Measurements from ENCODE around the gene KIF6.

The KIF6 gene

DNA sequence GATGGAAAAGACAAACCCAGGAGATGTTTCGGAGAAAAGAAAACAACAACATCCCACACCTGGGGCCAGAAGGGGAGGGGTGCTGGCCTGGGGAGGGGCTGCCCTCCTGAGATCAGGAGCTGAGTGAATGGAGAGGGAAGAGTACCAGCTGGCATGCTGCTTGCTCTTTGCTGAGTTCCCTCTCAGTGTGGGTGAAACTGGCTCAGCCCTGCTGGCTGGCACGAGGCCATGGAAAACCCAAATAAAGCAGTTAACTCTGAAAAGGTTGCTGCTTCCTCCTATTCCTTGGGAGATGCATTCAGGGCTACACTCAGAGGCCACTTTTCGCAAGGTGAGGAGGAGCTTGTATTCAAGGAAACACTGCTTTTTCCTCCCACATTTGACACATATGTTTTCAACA lies 394.7 kb downstream of the KIF6 start:
- in situ Hi-C loops (cut with MboI; ENCODE audit: low pct_unique_long_range_greater_than_20kb, low sequenced_read_pairs, unreplicated experiment) = no loop called here
- TF ChIP-seq, protein P1, sequence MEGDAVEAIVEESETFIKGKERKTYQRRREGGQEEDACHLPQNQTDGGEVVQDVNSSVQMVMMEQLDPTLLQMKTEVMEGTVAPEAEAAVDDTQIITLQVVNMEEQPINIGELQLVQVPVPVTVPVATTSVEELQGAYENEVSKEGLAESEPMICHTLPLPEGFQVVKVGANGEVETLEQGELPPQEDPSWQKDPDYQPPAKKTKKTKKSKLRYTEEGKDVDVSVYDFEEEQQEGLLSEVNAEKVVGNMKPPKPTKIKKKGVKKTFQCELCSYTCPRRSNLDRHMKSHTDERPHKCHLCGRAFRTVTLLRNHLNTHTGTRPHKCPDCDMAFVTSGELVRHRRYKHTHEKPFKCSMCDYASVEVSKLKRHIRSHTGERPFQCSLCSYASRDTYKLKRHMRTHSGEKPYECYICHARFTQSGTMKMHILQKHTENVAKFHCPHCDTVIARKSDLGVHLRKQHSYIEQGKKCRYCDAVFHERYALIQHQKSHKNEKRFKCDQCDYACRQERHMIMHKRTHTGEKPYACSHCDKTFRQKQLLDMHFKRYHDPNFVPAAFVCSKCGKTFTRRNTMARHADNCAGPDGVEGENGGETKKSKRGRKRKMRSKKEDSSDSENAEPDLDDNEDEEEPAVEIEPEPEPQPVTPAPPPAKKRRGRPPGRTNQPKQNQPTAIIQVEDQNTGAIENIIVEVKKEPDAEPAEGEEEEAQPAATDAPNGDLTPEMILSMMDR (IDR thresholded peaks at IDR 0.05; ENCODE audit: extremely low read depth, insufficient read depth, missing control alignments) = no peak
- no peak for DNase-seq (ENCODE audit: low spot score)

GRCh38 chr6:39330057-39330456 lies 395.2 kb downstream of the KIF6 start:
- TF ChIP-seq, protein P1 (IDR thresholded peaks at IDR 0.05; ENCODE audit: extremely low read depth, insufficient read depth, missing control alignments) = no peak
- in situ Hi-C loops (cut with MboI; ENCODE audit: low pct_unique_long_range_greater_than_20kb, low sequenced_read_pairs, unreplicated experiment) = no loop called here
- DNase-seq (ENCODE audit: low spot score) = peak; percentile 52

GRCh38 chr6:39328066-39328465 lies 397.1 kb downstream of the KIF6 start:
- in situ Hi-C loops (cut with MboI; ENCODE audit: low pct_unique_long_range_greater_than_20kb, low sequenced_read_pairs, unreplicated experiment) = no loop called here
- no peak for DNase-seq (ENCODE audit: low spot score)
- TF ChIP-seq, protein P1 (IDR thresholded peaks at IDR 0.05; ENCODE audit: extremely low read depth, insufficient read depth, missing control alignments) = no peak

DNA sequence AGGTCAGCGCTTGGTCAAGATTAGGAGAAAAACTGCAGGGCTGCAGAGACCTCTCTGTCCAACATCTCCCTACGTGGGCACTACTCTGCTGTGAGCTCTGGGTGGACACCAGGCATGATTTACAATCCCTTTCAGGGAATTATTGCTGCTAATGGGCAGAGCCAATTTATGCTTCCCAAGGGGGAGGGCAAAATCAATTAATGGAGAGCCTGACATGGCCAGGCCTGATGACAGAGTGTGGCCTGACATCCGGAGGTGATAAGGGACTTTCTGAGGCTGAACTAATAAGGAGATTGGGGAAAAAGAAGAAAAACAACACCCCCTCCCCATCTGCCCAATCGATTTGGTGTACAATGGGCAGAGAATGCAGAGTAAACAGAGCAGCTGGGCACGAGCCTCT lies 397.7 kb downstream of the KIF6 start:
- DNase-seq (ENCODE audit: low spot score) = no peak
- TF ChIP-seq, protein P1 (IDR thresholded peaks at IDR 0.05; ENCODE audit: extremely low read depth, insufficient read depth, missing control alignments) = no peak
- in situ Hi-C loops (cut with MboI; ENCODE audit: low pct_unique_long_range_greater_than_20kb, low sequenced_read_pairs, unreplicated experiment) = no loop called here

DNA sequence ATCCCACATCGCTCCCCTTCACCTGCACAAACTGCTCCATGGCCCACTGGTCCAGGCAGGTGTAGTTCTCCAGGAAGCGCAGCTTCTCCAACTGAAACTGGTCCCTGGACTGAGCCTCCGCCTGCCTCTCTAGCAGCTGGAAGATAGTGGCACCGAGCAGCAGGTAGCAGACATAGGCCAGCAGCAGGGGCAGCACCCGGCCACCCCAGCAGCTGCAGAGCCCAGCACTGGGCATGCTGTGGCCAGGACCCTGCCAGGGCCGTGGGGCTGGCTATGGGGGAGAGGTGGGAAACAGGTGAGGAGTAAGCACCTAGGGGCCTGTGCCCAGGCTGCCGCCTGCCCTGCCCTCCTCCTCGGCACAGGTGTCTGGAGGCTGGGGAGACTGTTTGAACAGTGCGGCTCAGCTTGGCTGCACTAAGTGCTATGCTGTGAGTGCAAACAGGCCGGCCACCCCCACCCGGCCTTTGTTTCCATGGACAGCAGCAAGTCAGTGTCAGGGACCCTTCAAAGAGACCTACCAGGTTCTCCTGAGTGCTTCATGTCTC lies 402.8 kb downstream of the KIF6 start, which contains the start of gene KCNK16:
Gene KCNK16 (minus strand): TSS at position 397 of the 545 bp plus-strand sequence. CDS start 162 bp downstream, at position 235.
- in situ Hi-C loops (cut with MboI; ENCODE audit: low pct_unique_long_range_greater_than_20kb, low sequenced_read_pairs, unreplicated experiment) = loop anchor here (25.0 kb wide), 2 partner anchors 335 to 460 kb away; no protein-coding TSS in a partner anchor

GRCh38 chr6:39321761-39322160 lies 403.4 kb downstream of the KIF6 start:
- TF ChIP-seq, protein P1 (IDR thresholded peaks at IDR 0.05; ENCODE audit: extremely low read depth, insufficient read depth, missing control alignments) = no peak
- in situ Hi-C loops (cut with MboI; ENCODE audit: low pct_unique_long_range_greater_than_20kb, low sequenced_read_pairs, unreplicated experiment) = loop anchor here (25.0 kb wide), 2 partner anchors 334 to 459 kb away; no protein-coding TSS in a partner anchor
- DNase-seq (ENCODE audit: low spot score) = no peak

More for the DNA sequence above, 402.8 kb downstream of the KIF6 start, which contains the start of gene KCNK16:
- DNase-seq (ENCODE audit: low spot score) = no peak
- TF ChIP-seq, protein P1 (IDR thresholded peaks at IDR 0.05; ENCODE audit: extremely low read depth, insufficient read depth, missing control alignments) = no peak
